Heart left ventricle (tissue), 16 donors: ENCODE results near the gene TCFL5. TPM values are rescaled to one million over a fixed set of nuclear protein-coding genes. Genes with fewer than 3 reads are reported as not detected.
A peak's percentile ranks its signal among the peaks of the same experiment; 100 is the strongest.

Source experiments
- ATAC-seq, 4 donors: fragments of 200-7000 bp; cut with Tn5 transposase; one replicate each; pipeline ENCODE4 v1.9.1; 2020 to 2022; ENCODE audit warnings: moderate library complexity in 4 of 4, mild to moderate bottlenecking in 3 of 4, moderate number of reproducible peaks in 1 of 4
- DNase-seq, 5 donors: peaks; one replicate each; pipeline ENCODE4 v3.0.0-alpha.2; 2020
- H3K27ac ChIP-seq, 12 donors: fragments of 200-600 bp; sonication (generic) in 4 of 12; one replicate each; pipeline versions ENCODE4 v1.5.0 to v1.8.0; 2016 to 2022; ENCODE audit warnings: mild to moderate bottlenecking in 2 of 12
- H3K27me3 ChIP-seq, 9 donors: fragments of 200-600 bp; sonication (generic) in 2 of 9; one replicate each; pipeline versions ENCODE4 v1.5.1 to v1.8.0; 2016 to 2022; ENCODE audit warnings: mild to moderate bottlenecking in 3 of 9
- H3K36me3 ChIP-seq, 9 donors: fragments of 200-600 bp; sonication (generic) in 2 of 9; one replicate each; pipeline versions ENCODE4 v1.5.0 to v1.8.0; 2018 to 2022; ENCODE audit warnings: mild to moderate bottlenecking in 2 of 9
- H3K4me1 ChIP-seq, 12 donors: fragments of 200-600 bp; sonication (generic) in 4 of 12; one replicate each; pipeline versions ENCODE4 v1.5.0 to v1.8.0; 2016 to 2022; ENCODE audit warnings: mild to moderate bottlenecking in 3 of 12
- H3K4me3 ChIP-seq, 12 donors: fragments of 200-600 bp; sonication (generic) in 4 of 12; one replicate each; pipeline versions ENCODE4 v1.5.0 to v1.8.0; 2017 to 2022; ENCODE audit warnings: mild to moderate bottlenecking in 9 of 12, moderate library complexity in 4 of 12
- H3K9me3 ChIP-seq, 12 donors: fragments of 200-600 bp; sonication (generic) in 4 of 12; one replicate each; pipeline versions ENCODE4 v1.5.0 to v1.8.0; 2016 to 2022; ENCODE audit warnings: mild to moderate bottlenecking in 1 of 12
- POLR2A ChIP-seq, 2 donors: fragments of 450-650 bp; IDR thresholded peaks; one replicate each; pipeline ENCODE4 v1.6.1; 2017; ENCODE audit warnings: antibody characterized with exemption in 2 of 2, mild to moderate bottlenecking in 2 of 2, moderate library complexity in 2 of 2
- WGBS, 4 donors: extraction: QIAGEN DNeasy Blood & Tissue Kit in 2 of 4; methylation state at CpG; one replicate each; pipeline versions ENCODE4 v1.1.5 to v1.1.7; 2013 to 2018; 5-methylcytosine and 5-hydroxymethylcytosine counted together
- intact Hi-C, 10 donors: fragments of 100-400 bp; cut with DNase I; formaldehyde crosslinking; loops; one replicate each; pipeline versions ENCODE4 v1.11.1 to v1.14.2; 2022
- polyA plus RNA-seq, 2 donors: library from polyadenylated mRNA; stranded (reverse); fragments of 200-250 nt; gene quantifications; one replicate each; pipeline ENCODE4 v1.2.3, GENCODE V29; 2013
- total RNA-seq, 9 donors: library from RNA; depleted of rRNA in 2 of 9; stranded (reverse); fragments of >200 nt in 2 of 9; fragmentation: NEBNext Ultra II Directional in 3 of 9; extraction: Animal tissue kit (Norgen Biotek cat#: 25700) in 3 of 9; gene quantifications; one replicate each; pipeline versions ENCODE4 v1.1.0 to v1.2.4, GENCODE V29; 2016 to 2023
- TF ChIP-seq, protein P1 (sequence below), 12 donors: fragments of 200-600 bp; sonication (generic) in 4 of 12; IDR thresholded peaks; one replicate each; pipeline versions ENCODE4 v1.5.0 to v1.8.0; 2018 to 2022; ENCODE audit warnings: antibody characterized with exemption in 12 of 12, mild to moderate bottlenecking in 5 of 12
- donor health status: ischemic (EF 13 %, LVEDD 7.1; RV severe dilation, severe dysfunction).
- donor health status: healthy with polysubstance abuse.
- donor health status: DM: no; HTN: yes; CAD: no.
- donor health status: DM: no; HTN: no; CAD: no.
- donor health status: ischemic (EF 25% LVEDD 6.9; RV normal size, moderate dysfunction).
- donor health status: ischemic (EF 25% LVEDD 5.7; RV mildly dilated, moderate dysfunction).
- donor health status: healthy.
- donor health status: DM: yes; HTN: yes; CAD: no.
- donor health status: ischemic (EF 35%, LVEDD 5.7; RV mildly dilated, moderate dysfunction).
- donor health status: nonischemic (EF 11% LVEDD 7.7; RV severe dilation, severe dysfunction).
- donor health status: DM: yes; HTN: yes; CAD: no.
- donor health status: PGD.
- donor health status: ischemic (EF 29% LVEDD 5.4; RV normal size, mild dysfunction).
- donor health status: nonischemic (EF 23%, LVEDD 6.1; RV moderate dilation, normal function).

Gene TCFL5
- total and polyA plus RNA-seq, 11 donors = 2.5 to 8.2 (median 5.9) TPM

DNA sequence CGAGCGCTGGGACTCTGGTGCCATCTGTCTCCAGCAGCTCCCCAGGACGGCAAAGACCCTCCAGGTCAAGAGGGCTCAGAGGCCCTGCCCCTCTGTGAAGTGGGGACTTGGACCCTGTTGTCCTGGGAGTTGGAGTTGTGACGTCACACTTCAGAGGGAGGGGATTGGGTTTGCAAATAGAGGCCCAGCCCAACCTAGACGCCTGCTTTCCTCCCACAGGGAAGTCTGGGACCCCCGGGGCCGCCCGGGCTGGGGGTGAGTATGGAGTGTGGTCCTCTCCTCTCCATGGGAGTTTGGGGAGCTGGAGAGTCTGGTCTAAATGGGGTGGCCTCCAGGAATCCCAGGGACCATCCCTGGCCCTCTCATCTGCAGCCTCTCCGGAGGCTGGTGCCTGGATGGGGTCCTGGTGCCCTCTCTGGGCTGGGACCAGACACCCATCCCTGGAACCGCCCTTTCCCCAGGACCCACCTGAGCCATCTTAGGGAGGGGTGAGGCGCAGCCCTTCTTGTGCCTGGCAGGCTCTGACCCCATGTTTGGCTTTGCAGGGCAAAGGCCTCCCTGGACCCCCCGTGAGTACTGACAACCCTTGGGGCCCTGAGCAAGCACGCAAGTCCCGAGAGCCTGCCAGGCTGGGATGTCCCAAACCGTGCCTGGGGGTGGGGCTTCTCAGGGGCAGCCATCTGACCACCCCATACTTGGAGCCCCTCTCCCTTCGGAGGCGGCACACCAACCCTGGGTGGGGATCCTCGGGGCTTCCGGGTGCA is 40.5 kb downstream of the TCFL5 start:
- DNase-seq (no peak), ATAC-seq (no peak)
- Histone ChIP-seq H3K27me3 (peaks cover 8 to 28% (median 16%) of the 10 kb centered on the region in 9 donors), H3K27ac (no peak overlapping the region), H3K4me3 (no peak overlapping the region), H3K9me3 (no peaks in the 10 kb centered on the region), H3K4me1 (peaks cover 0 to 55% (median 40%) of the 10 kb centered on the region in 12 donors), H3K36me3 (no peaks in the 10 kb centered on the region)
- intact Hi-C loops = no loop called here
- 89 to 91% (median 90%) methylated on average over 9 to 19 of the region's 19 CpGs for WGBS, 4 donors
- no peak for TF ChIP-seq POLR2A (IDR thresholded peaks at IDR 0.05)
- TF ChIP-seq, protein P1, sequence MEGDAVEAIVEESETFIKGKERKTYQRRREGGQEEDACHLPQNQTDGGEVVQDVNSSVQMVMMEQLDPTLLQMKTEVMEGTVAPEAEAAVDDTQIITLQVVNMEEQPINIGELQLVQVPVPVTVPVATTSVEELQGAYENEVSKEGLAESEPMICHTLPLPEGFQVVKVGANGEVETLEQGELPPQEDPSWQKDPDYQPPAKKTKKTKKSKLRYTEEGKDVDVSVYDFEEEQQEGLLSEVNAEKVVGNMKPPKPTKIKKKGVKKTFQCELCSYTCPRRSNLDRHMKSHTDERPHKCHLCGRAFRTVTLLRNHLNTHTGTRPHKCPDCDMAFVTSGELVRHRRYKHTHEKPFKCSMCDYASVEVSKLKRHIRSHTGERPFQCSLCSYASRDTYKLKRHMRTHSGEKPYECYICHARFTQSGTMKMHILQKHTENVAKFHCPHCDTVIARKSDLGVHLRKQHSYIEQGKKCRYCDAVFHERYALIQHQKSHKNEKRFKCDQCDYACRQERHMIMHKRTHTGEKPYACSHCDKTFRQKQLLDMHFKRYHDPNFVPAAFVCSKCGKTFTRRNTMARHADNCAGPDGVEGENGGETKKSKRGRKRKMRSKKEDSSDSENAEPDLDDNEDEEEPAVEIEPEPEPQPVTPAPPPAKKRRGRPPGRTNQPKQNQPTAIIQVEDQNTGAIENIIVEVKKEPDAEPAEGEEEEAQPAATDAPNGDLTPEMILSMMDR (IDR thresholded peaks at IDR 0.05) = no peak

DNA sequence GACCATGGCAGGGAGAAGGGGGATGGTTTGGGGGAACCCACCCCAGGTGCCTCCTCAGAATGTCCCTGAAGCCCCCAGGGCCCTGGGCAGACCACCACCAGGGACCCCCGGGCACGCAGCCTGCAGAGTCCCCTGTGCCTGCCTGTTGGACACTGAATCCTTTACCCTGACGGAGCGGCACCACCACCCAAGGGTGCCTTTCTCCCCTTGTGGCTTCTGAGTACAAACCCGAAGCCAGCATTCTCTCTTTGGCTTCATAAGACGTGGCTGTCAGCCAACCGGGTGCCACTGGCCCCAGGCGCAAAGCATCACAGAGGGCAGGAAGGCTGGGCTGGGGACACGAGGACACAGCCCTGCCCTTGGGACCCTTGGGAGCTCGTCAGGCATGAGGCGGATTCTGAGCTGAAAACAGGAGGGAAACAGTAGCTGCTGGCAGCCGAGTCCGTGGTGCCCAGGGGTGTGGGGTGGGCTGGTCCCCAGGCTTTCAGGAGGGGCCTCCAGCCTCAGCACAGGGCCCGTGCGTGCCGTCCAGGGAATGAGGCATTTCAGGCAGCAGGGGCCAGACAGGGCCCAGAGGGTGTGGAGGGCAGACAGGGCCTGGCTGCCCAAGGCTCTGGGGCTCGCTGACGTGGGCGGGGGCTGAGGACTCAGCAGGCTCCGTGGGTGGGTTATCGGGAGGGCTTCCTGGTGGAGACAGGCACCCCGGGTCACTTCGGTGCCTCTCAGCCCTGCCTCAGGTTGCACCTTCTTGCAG is 41.2 kb downstream of the TCFL5 start:
- WGBS, 4 donors = 69 to 84% (median 77%) methylated on average over 15 to 23 of the region's 23 CpGs
- no peak for TF ChIP-seq POLR2A (IDR thresholded peaks at IDR 0.05)
- TF ChIP-seq, protein P1 (IDR thresholded peaks at IDR 0.05) = no peak
- H3K27ac ChIP-seq = peak overlapping the region in 1 of 12 donors; percentile 64
- H3K9me3 ChIP-seq = no peaks in the 10 kb centered on the region
- DNase-seq (no peak), ATAC-seq (no peak)
- no peaks in the 10 kb centered on the region for H3K36me3 ChIP-seq
- intact Hi-C loops = no loop called here
- H3K4me1 ChIP-seq = peaks cover 0 to 63% (median 47%) of the 10 kb centered on the region in 12 donors
- peaks cover 8 to 35% (median 24%) of the 10 kb centered on the region in 9 donors for H3K27me3 ChIP-seq
- H3K4me3 ChIP-seq = no peak overlapping the region

DNA sequence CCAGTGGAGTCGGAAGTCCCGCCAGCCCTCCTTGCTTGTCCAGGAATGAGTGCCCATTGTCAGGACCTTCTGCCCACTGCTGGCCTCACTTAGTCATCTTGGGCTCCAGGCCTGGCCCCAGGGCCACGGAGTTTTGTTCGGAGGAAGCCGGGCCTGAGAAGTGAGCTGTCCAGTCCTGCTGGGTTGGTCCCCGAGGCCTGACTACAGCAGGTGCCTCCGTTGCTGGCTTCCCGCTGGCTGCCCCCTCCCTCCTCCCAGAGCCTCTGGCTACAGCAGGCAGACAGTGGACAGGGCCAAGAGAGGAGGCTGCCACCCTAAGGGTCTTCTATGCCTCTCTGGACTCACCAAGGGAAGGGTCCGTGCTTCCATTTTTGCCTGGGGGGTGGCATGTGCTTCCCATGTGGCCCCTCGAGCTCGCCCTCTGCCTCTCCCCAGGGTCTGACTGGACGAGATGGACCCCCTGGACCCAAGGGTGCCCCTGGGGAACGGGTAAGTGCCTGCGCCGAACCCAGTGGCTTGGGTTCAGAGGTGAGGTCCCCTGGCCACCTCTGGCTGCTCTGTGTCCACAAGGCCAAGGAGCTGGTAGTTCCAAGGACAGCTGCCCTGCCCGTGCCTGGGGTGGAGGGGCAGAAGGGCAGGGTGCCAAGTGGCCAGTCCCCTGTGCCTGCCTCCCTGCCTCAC is 42.0 kb downstream of the TCFL5 start:
- 43 to 77% (median 61%) methylated on average over 6 to 16 of the region's 16 CpGs for WGBS, 4 donors
- intact Hi-C loops = no loop called here
- Histone ChIP-seq H3K27me3 (peaks cover 8 to 43% (median 31%) of the 10 kb centered on the region in 9 donors), H3K36me3 (no peaks in the 10 kb centered on the region), H3K27ac (peak overlapping the region in 9 of 12 donors; percentile 18 to 64 (median 57)), H3K9me3 (no peaks in the 10 kb centered on the region), H3K4me1 (peaks cover 0 to 65% (median 47%) of the 10 kb centered on the region in 12 donors), H3K4me3 (peak overlapping the region in 1 of 12 donors; percentile 13)
- DNase-seq = no peak
- peak in 3 of 4 donors; percentile 16 to 30 (median 25) for ATAC-seq
- no peak for TF ChIP-seq POLR2A (IDR thresholded peaks at IDR 0.05)
- TF ChIP-seq, protein P1 (IDR thresholded peaks at IDR 0.05) = no peak
